GM23338 (cell line): ENCODE data around the gene APLNR. TPM values are rescaled to one million over a fixed set of nuclear protein-coding genes. Genes with fewer than 3 reads are reported as not detected.

ENCODE experiments used
- ATAC-seq: fragments of 200-7000 bp; cut with Tn5 transposase; 3 replicates; pipeline ENCODE4 v1.9.1; 2020
- DNase-seq: peaks from one replicate; pipeline ENCODE4 v3.0.0-alpha.2; 2015; ENCODE audit warnings: low spot score
- H2AFZ ChIP-seq: fragments of 200-600 bp; sonication (generic); 2 replicates; pipeline ENCODE4 v1.8.0; 2016; ENCODE audit warnings: antibody characterized with exemption, mild to moderate bottlenecking, moderate library complexity
- H3F3A ChIP-seq: fragments of 200-600 bp; sonication (generic); replicated peaks from 2 replicates; pipeline ENCODE4 v1.8.0; 2017; ENCODE audit warnings: antibody characterized with exemption, mixed run types, low read depth
- H3K27ac ChIP-seq: fragments of 200-600 bp; sonication (generic); 2 replicates; pipeline ENCODE4 v1.6.1; 2016; ENCODE audit warnings: low read depth
- H3K27me3 ChIP-seq: fragments of 200-600 bp; sonication (generic); 2 replicates; pipeline ENCODE4 v1.8.0; 2016; ENCODE audit warnings: mild to moderate bottlenecking, mixed run types, moderate library complexity; ENCODE audit not compliant: insufficient read depth
- H3K36me3 ChIP-seq: fragments of 200-600 bp; sonication (generic); 2 replicates; pipeline ENCODE4 v1.8.0; 2016; ENCODE audit warnings: mild to moderate bottlenecking; ENCODE audit not compliant: insufficient read depth
- H3K4me1 ChIP-seq: fragments of 200-600 bp; sonication (generic); 2 replicates; pipeline ENCODE4 v1.8.0; 2016; ENCODE audit warnings: mild to moderate bottlenecking, moderate library complexity; ENCODE audit not compliant: insufficient read depth
- H3K4me2 ChIP-seq: fragments of 200-600 bp; sonication (generic); 2 replicates; pipeline ENCODE4 v1.7.1; 2017; ENCODE audit warnings: mixed run types
- H3K4me3 ChIP-seq: fragments of 200-600 bp; sonication (generic); 2 replicates; pipeline ENCODE4 v1.6.1; 2016; ENCODE audit warnings: mixed run types
- H3K79me2 ChIP-seq: fragments of 200-600 bp; sonication (generic); replicated peaks from 2 replicates; pipeline ENCODE4 v1.8.0; 2017; ENCODE audit warnings: mild to moderate bottlenecking; ENCODE audit not compliant: insufficient read depth
- H3K9me2 ChIP-seq: fragments of 200-600 bp; sonication (generic); 2 replicates; pipeline ENCODE4 v1.8.0; 2017; ENCODE audit not compliant: insufficient read depth
- H4K20me1 ChIP-seq: fragments of 200-600 bp; sonication (generic); replicated peaks from 2 replicates; pipeline ENCODE4 v1.8.0; 2017; ENCODE audit warnings: mild to moderate bottlenecking; ENCODE audit not compliant: insufficient read depth
- H3K27ac Mint-ChIP-seq: 2 replicates; pipeline ENCODE4 v1.8.0; 2020; ENCODE audit warnings: inconsistent platforms, mild to moderate bottlenecking, moderate library complexity, mixed read lengths
- H3K27me3 Mint-ChIP-seq: 3 replicates; pipeline ENCODE4 v1.8.0; 2022; ENCODE audit warnings: low read depth, mild to moderate bottlenecking, moderate library complexity, mixed read lengths, inconsistent platforms; ENCODE audit not compliant: insufficient read depth, poor library complexity
- H3K36me3 Mint-ChIP-seq: 3 replicates; pipeline ENCODE4 v1.8.0; 2021; ENCODE audit warnings: low read depth, mild to moderate bottlenecking, inconsistent platforms, moderate library complexity, mixed read lengths
- H3K4me1 Mint-ChIP-seq: 3 replicates; pipeline ENCODE4 v1.8.0; 2020; ENCODE audit warnings: mild to moderate bottlenecking, inconsistent platforms, mixed read lengths
- H3K4me3 Mint-ChIP-seq: 3 replicates; pipeline ENCODE4 v1.8.0; 2021; ENCODE audit warnings: moderate library complexity, mild to moderate bottlenecking, inconsistent platforms, mixed read lengths
- H3K9me3 Mint-ChIP-seq: 3 replicates; pipeline ENCODE4 v1.8.0; 2020; ENCODE audit warnings: moderate library complexity, mild to moderate bottlenecking, inconsistent platforms, mixed read lengths
- CREB1 ChIP-seq: fragments of 250-450 bp; sonication (Bioruptor Pico); IDR thresholded peaks from 2 replicates; pipeline ENCODE4 v1.5.0; 2020; ENCODE audit warnings: low read depth, mild to moderate bottlenecking, moderate library complexity
- CTCF ChIP-seq, 2 experiments: fragments of 200-600 bp in 1 of 2; sonication (generic) in 1 of 2; conservative IDR thresholded peaks; 2 replicates each; pipeline versions ENCODE4 v1.5.1 to v1.6.1; 2016 to 2017; ENCODE audit warnings: antibody characterized with exemption in 2 of 2, low read depth in 2 of 2, mild to moderate bottlenecking in 2 of 2, moderate library complexity in 1 of 2
- ETS1 ChIP-seq: IDR thresholded peaks from 2 replicates; pipeline ENCODE4 v1.6.1; 2016; ENCODE audit warnings: antibody characterized with exemption
- EZH2 ChIP-seq: fragments of 200-600 bp; sonication (generic); IDR thresholded peaks from one replicate; pipeline ENCODE4 v1.8.0; 2017; ENCODE audit warnings: antibody characterized with exemption, mild to moderate bottlenecking, low read depth; ENCODE audit not compliant: unreplicated experiment
- EZH2phosphoT487 ChIP-seq: fragments of 200-600 bp; sonication (generic); IDR thresholded peaks from one replicate; pipeline ENCODE4 v1.8.1; 2018; ENCODE audit warnings: antibody characterized with exemption; ENCODE audit not compliant: unreplicated experiment
- JUNB ChIP-seq: IDR thresholded peaks from one replicate; pipeline ENCODE4 v1.6.1; 2016; ENCODE audit warnings: antibody characterized with exemption; ENCODE audit not compliant: unreplicated experiment
- NANOG ChIP-seq: IDR thresholded peaks from 2 replicates; pipeline ENCODE4 v1.6.1; 2016; ENCODE audit warnings: antibody characterized with exemption, borderline replicate concordance
- POLR2AphosphoS5 ChIP-seq: IDR thresholded peaks from 2 replicates; pipeline ENCODE4 v1.6.1; 2016; ENCODE audit warnings: antibody characterized with exemption, low read depth
- REST ChIP-seq: IDR thresholded peaks from one replicate; pipeline ENCODE4 v1.6.1; 2018; ENCODE audit warnings: antibody characterized with exemption; ENCODE audit not compliant: unreplicated experiment
- STAT1 ChIP-seq: IDR thresholded peaks from one replicate; pipeline ENCODE4 v1.6.1; 2016; ENCODE audit warnings: antibody characterized with exemption; ENCODE audit not compliant: unreplicated experiment
- ZNF114 ChIP-seq: fragments of 250-450 bp; sonication (Bioruptor Pico); IDR thresholded peaks from 2 replicates; pipeline ENCODE4 v1.5.0; 2020; ENCODE audit warnings: mild to moderate bottlenecking, moderate library complexity
- polyA plus RNA-seq: library from polyadenylated mRNA; unstranded; fragments of >200 nt; fragmentation: Nextera tagmentation; extraction: Ambion mirVana; gene quantifications from 2 replicates; pipeline ENCODE4 v1.2.1, GENCODE V29; 2016
- total RNA-seq: library from RNA; depleted of rRNA; stranded (reverse); fragments of >200 nt; shearing (Covaris generic); gene quantifications from 2 replicates; pipeline ENCODE4 v1.2.3, GENCODE V29; 2014

The APLNR gene
- total and polyA plus RNA-seq, 2 experiments from 2014 or later: 0.10 TPM; not detected in 1

- no peak for DNase-seq
- no peak overlapping the region for H3K4me3 Mint-ChIP-seq
Observed at GRCh38 chr11:57200917-57201316, 36.1 kb downstream of the APLNR start.

GRCh38 chr11:57199330-57199729 is 37.7 kb downstream of the APLNR start:
- H3K27me3 Mint-ChIP-seq: peaks cover 2% of the 10 kb centered on the region
- no peaks in the 10 kb centered on the region for H3K36me3 Mint-ChIP-seq
- no peak for ATAC-seq
- Histone ChIP-seq H3K27me3 (no peaks in the 10 kb centered on the region), H2AFZ (no peak overlapping the region), H3K4me3 (no peak overlapping the region), H3K4me2 (no peak overlapping the region), H3K4me1 (no peaks in the 10 kb centered on the region; the same call in none of the 2 replicates), H3K36me3 (no peaks in the 10 kb centered on the region; the same call in 1 of the 2 replicates), H3K9me2 (0 out of 2 replicates have a peak, but pooled peaks cover 4% of the 10 kb centered on the region), H3K79me2 (no peaks in the 10 kb centered on the region), H4K20me1 (no peaks in the 10 kb centered on the region), H3K27ac (no peak overlapping the region), H3F3A (no peaks in the 10 kb centered on the region)
- DNase-seq: no peak
- H3K9me3 Mint-ChIP-seq: no peaks in the 10 kb centered on the region
- no peak overlapping the region for H3K4me3 Mint-ChIP-seq
- H3K4me1 Mint-ChIP-seq: peaks cover 12% of the 10 kb centered on the region; the same call in 2 of the 3 replicates
- H3K27ac Mint-ChIP-seq: no peak overlapping the region
- TF ChIP-seq REST (no peak), ZNF114 (CRISPR knock-in tag) (no peak), POLR2AphosphoS5 (no peak)

More at GRCh38 chr11:57200917-57201316, 36.1 kb downstream of the APLNR start:
- no peaks in the 10 kb centered on the region; the same call in 1 of the 2 replicates for H3K36me3 ChIP-seq
- Mint-ChIP-seq H3K36me3 (no peaks in the 10 kb centered on the region), H3K9me3 (peaks cover 3% of the 10 kb centered on the region; the same call in 2 of the 3 replicates), H3K4me1 (peaks cover 22% of the 10 kb centered on the region), H3K27ac (no peak overlapping the region), H3K27me3 (peaks cover 2% of the 10 kb centered on the region)
- H3K27ac ChIP-seq: no peak overlapping the region
- no peak overlapping the region for H3K4me3 ChIP-seq
- TF ChIP-seq EZH2phosphoT487: no peak
- TF ChIP-seq STAT1: no peak
- no peak for TF ChIP-seq ETS1
- no peak for TF ChIP-seq NANOG
- TF ChIP-seq CTCF (conservative IDR thresholded peaks at IDR 0.05; ENCODE audit: low read depth in 2 of 2): no peak
- no peak for TF ChIP-seq EZH2
- TF ChIP-seq ZNF114 (CRISPR knock-in tag): no peak
- TF ChIP-seq POLR2AphosphoS5: no peak
- TF ChIP-seq JUNB: no peak
- no peak for TF ChIP-seq CREB1 (CRISPR knock-in tag)
- H2AFZ ChIP-seq: no peak overlapping the region
- no peak overlapping the region for H3K4me2 ChIP-seq
- H3K4me1 ChIP-seq: peaks cover 15% of the 10 kb centered on the region
- no peak for ATAC-seq
- H3K9me2 ChIP-seq: peaks cover 17% of the 10 kb centered on the region; the same call in 1 of the 2 replicates
- no peaks in the 10 kb centered on the region for H3K27me3 ChIP-seq
- no peaks in the 10 kb centered on the region for H4K20me1 ChIP-seq
- 0 out of 2 replicates have a peak, but pooled peaks cover 4% of the 10 kb centered on the region for H3F3A ChIP-seq
- no peaks in the 10 kb centered on the region for H3K79me2 ChIP-seq
